GM19238 (cell line): ENCODE results near the gene FGD5.
"Not testable (repeated sequence)": the region's sequence is repeated elsewhere in the genome, so short reads cannot be mapped to it uniquely, and the experiment has no call there.

Experiments used
- DNase-seq: peaks from one replicate; pipeline ENCODE4 v3.0.0; 2011; ENCODE audit warnings: low spot score; ENCODE audit not compliant: insufficient read length

Gene FGD5

GRCh38 chr3:14899993-14900618 lies 81.3 kb downstream of the FGD5 start:
- no peak for DNase-seq

GRCh38 chr3:14900881-14901873 lies 82.4 kb downstream of the FGD5 start:
- no peak for DNase-seq

GRCh38 chr3:14902719-14903118 lies 84.0 kb downstream of the FGD5 start:
- no peak for DNase-seq

GRCh38 chr3:14903501-14903900 lies 84.7 kb downstream of the FGD5 start:
- DNase-seq = not testable (repeated sequence)

- DNase-seq = no peak
Measured at GRCh38 chr3:14905055-14905657, 86.4 kb downstream of the FGD5 start.

- DNase-seq = no peak
Measured at GRCh38 chr3:14906355-14906971, 87.7 kb downstream of the FGD5 start.

GRCh38 chr3:14907043-14907966 lies 88.5 kb downstream of the FGD5 start:
- DNase-seq = no peak

GRCh38 chr3:14909250-14909649 lies 90.5 kb downstream of the FGD5 start:
- no peak for DNase-seq

GRCh38 chr3:14911651-14912050 lies 92.9 kb downstream of the FGD5 start:
- DNase-seq = no peak

- no peak for DNase-seq
Measured at GRCh38 chr3:14913071-14913925, 94.5 kb downstream of the FGD5 start.

GRCh38 chr3:14913926-14914778 lies 95.4 kb downstream of the FGD5 start:
- DNase-seq = no peak

GRCh38 chr3:14914779-14915117 lies 96.0 kb downstream of the FGD5 start:
- DNase-seq = no peak

GRCh38 chr3:14915636-14916222 lies 97.0 kb downstream of the FGD5 start:
- DNase-seq = no peak

- no peak for DNase-seq
Measured at GRCh38 chr3:14918356-14918860, 99.6 kb downstream of the FGD5 start.

- DNase-seq = no peak
Measured at GRCh38 chr3:14920536-14920935, 101.8 kb downstream of the FGD5 start.

- peak; percentile 65 for DNase-seq
Measured at GRCh38 chr3:14921034-14921616, 102.4 kb downstream of the FGD5 start.

- no peak for DNase-seq
Measured at GRCh38 chr3:14921811-14922705, 103.3 kb downstream of the FGD5 start.
